ENCODE measurements around the gene CYP2E1. TPM values are rescaled to one million over a fixed set of nuclear protein-coding genes. Genes with fewer than 3 reads are reported as not detected.

CYP2E1 gene
- total and polyA plus RNA-seq, 2 donors (not counting 1 experiment from before 2014, with no cell fraction given) = 1.1 to 1.3 TPM

- intact Hi-C loops (cut with micrococcal nuclease) = no loop called here
- Histone ChIP-seq H3K79me2 (ENCODE audit: control insufficient read depth, insufficient read depth, low read length) (no peaks in the 10 kb centered on the region), H3K36me3 (replicated peaks in 1 of 2; ENCODE audit: control extremely low read depth in 1 of 2, control insufficient read depth in 1 of 2, extremely low read depth in 1 of 2, insufficient read depth in 2 of 2, low read length in 1 of 2) (no peaks in the 10 kb centered on the region), H3K9me3 (ENCODE audit: control extremely low read depth in 1 of 3, control insufficient read depth in 2 of 3, insufficient read depth in 1 of 3, low read length in 2 of 3) (peaks cover 3 to 10% (median 4%) of the 10 kb centered on the region in 3 donors), H3K4me2 (replicated peaks; ENCODE audit: low read depth, low read length, poor library complexity, severe bottlenecking) (no peak overlapping the region), H3K27ac (ENCODE audit: low read length in 2 of 2) (no peak overlapping the region), H3K4me1 (ENCODE audit: control insufficient read depth in 2 of 2, insufficient read depth in 2 of 2, low read length in 2 of 2) (no peaks in the 10 kb centered on the region), H2AFZ (ENCODE audit: insufficient read depth, low read depth, low read length, poor library complexity, severe bottlenecking) (no peak overlapping the region), H3K9ac (ENCODE audit: low read length) (no peak overlapping the region), H3K27me3 (replicated peaks in 1 of 4; ENCODE audit: control extremely low read depth in 1 of 4, control insufficient read depth in 3 of 4, insufficient read depth in 4 of 4, low read length in 3 of 4) (peaks cover 0 to 8% (median 5%) of the 10 kb centered on the region in 4 experiments), H3K4me3 (ENCODE audit: control extremely low read depth in 1 of 5, extremely low read depth in 1 of 5, insufficient read depth in 1 of 5, low read depth in 2 of 5, low read length in 4 of 5) (no peak overlapping the region), H4K20me1 (ENCODE audit: control insufficient read depth, insufficient read depth, low read length, poor library complexity, severe bottlenecking) (no peaks in the 10 kb centered on the region)
- H3K4me3 Mint-ChIP-seq = no peak overlapping the region
- no CpG with 5 or more reads among the region's 4 CpGs for WGBS (ENCODE audit: insufficient coverage)
- TF ChIP-seq EZH2 (IDR thresholded peaks at IDR 0.05; ENCODE audit: borderline replicate concordance, insufficient read depth, low read depth, low read length, poor library complexity, severe bottlenecking) (no peak), CTCF (IDR thresholded peaks at IDR 0.05) (no peak)
- ATAC-seq (ENCODE audit: low read depth) = no peak
- ChIA-PET POLR2A (no interaction called here), CTCF (interaction anchor here (1.3 kb wide), 1 partner anchor 180 kb away, joined by 5 read pairs; no protein-coding TSS in a partner anchor)
- no peak for DNase-seq
- peaks cover 8% of the 10 kb centered on the region for H3K9me3 Mint-ChIP-seq (ENCODE audit: insufficient read depth)
- no peak overlapping the region for H3K27ac Mint-ChIP-seq
- peaks cover 47% of the 10 kb centered on the region for H3K27me3 Mint-ChIP-seq
- H3K4me1 Mint-ChIP-seq = no peaks in the 10 kb centered on the region
Measured at GRCh38 chr10:133509700-133510099, 17.5 kb upstream of the CYP2E1 start.

GRCh38 chr10:133511408-133511807 is 15.8 kb upstream of the CYP2E1 start:
- POLR2A ChIA-PET = no interaction called here

More at GRCh38 chr10:133511408-133511807, 15.8 kb upstream of the CYP2E1 start:
- Histone ChIP-seq H3K27me3 (replicated peaks in 1 of 4; ENCODE audit: control extremely low read depth in 1 of 4, control insufficient read depth in 3 of 4, insufficient read depth in 4 of 4, low read length in 3 of 4) (peaks cover 0 to 8% (median 5%) of the 10 kb centered on the region in 4 experiments), H3K4me3 (ENCODE audit: control extremely low read depth in 1 of 5, extremely low read depth in 1 of 5, insufficient read depth in 1 of 5, low read depth in 2 of 5, low read length in 4 of 5) (no peak overlapping the region), H3K4me2 (replicated peaks; ENCODE audit: low read depth, low read length, poor library complexity, severe bottlenecking) (no peak overlapping the region), H3K9ac (ENCODE audit: low read length) (no peak overlapping the region), H2AFZ (ENCODE audit: insufficient read depth, low read depth, low read length, poor library complexity, severe bottlenecking) (no peak overlapping the region), H3K27ac (ENCODE audit: low read length in 2 of 2) (no peak overlapping the region), H4K20me1 (ENCODE audit: control insufficient read depth, insufficient read depth, low read length, poor library complexity, severe bottlenecking) (no peaks in the 10 kb centered on the region), H3K79me2 (ENCODE audit: control insufficient read depth, insufficient read depth, low read length) (no peaks in the 10 kb centered on the region), H3K4me1 (ENCODE audit: control insufficient read depth in 2 of 2, insufficient read depth in 2 of 2, low read length in 2 of 2) (no peaks in the 10 kb centered on the region), H3K9me3 (ENCODE audit: control extremely low read depth in 1 of 3, control insufficient read depth in 2 of 3, insufficient read depth in 1 of 3, low read length in 2 of 3) (peaks cover 3 to 10% (median 4%) of the 10 kb centered on the region in 3 donors), H3K36me3 (replicated peaks in 1 of 2; ENCODE audit: control extremely low read depth in 1 of 2, control insufficient read depth in 1 of 2, extremely low read depth in 1 of 2, insufficient read depth in 2 of 2, low read length in 1 of 2) (no peaks in the 10 kb centered on the region)
- Mint-ChIP-seq H3K4me1 (no peaks in the 10 kb centered on the region), H3K9me3 (ENCODE audit: insufficient read depth) (peaks cover 8% of the 10 kb centered on the region), H3K4me3 (no peak overlapping the region), H3K27me3 (peaks cover 47% of the 10 kb centered on the region), H3K27ac (no peak overlapping the region)
- CTCF ChIA-PET = no interaction called here
- no peak for DNase-seq
- no peak for TF ChIP-seq CTCF (IDR thresholded peaks at IDR 0.05)
- TF ChIP-seq EZH2 (IDR thresholded peaks at IDR 0.05; ENCODE audit: borderline replicate concordance, insufficient read depth, low read depth, low read length, poor library complexity, severe bottlenecking) = no peak
- no CpG with 5 or more reads among the region's 4 CpGs for WGBS (ENCODE audit: insufficient coverage)
- ATAC-seq (ENCODE audit: low read depth) = no peak
- intact Hi-C loops (cut with micrococcal nuclease) = no loop called here
